DOHH2 (cell line): Measurements from ENCODE around the gene CALB2.
"Not testable (repeated sequence)": the region's sequence is repeated elsewhere in the genome, so short reads cannot be mapped to it uniquely, and the experiment has no call there.

ENCODE experiments used
- H3F3A ChIP-seq: fragments of 200-600 bp; sonication (generic), shearing (Covaris generic); 2 replicates; pipeline ENCODE4 v1.6.0; 2016; ENCODE audit warnings: antibody characterized with exemption, mild to moderate bottlenecking; ENCODE audit not compliant: control insufficient read depth, insufficient read depth
- H3K27ac ChIP-seq: fragments of 200-600 bp; sonication (generic); 2 replicates; pipeline ENCODE4 v1.5.1; 2014; ENCODE audit warnings: low read depth, mild to moderate bottlenecking, low read length, moderate library complexity
- H3K27me3 ChIP-seq: fragments of 200-600 bp; sonication (generic); 2 replicates; pipeline ENCODE4 v1.6.1; 2014; ENCODE audit warnings: mild to moderate bottlenecking, low read length, mixed read lengths; ENCODE audit not compliant: control insufficient read depth
- H3K36me3 ChIP-seq: fragments of 200-600 bp; sonication (generic); 2 replicates; pipeline ENCODE4 v1.6.1; 2014; ENCODE audit warnings: mild to moderate bottlenecking, low read length, moderate library complexity, mixed read lengths; ENCODE audit not compliant: control insufficient read depth
- H3K4me1 ChIP-seq: fragments of 200-600 bp; sonication (generic); 2 replicates; pipeline ENCODE4 v1.6.1; 2014; ENCODE audit warnings: mild to moderate bottlenecking, low read length, mixed read lengths; ENCODE audit not compliant: control insufficient read depth
- H3K4me2 ChIP-seq: fragments of 200-600 bp; sonication (generic); 2 replicates; pipeline ENCODE4 v1.6.0; 2014; ENCODE audit warnings: mild to moderate bottlenecking, low read length, moderate library complexity
- H3K4me3 ChIP-seq: fragments of 200-600 bp; sonication (generic); 2 replicates; pipeline ENCODE4 v1.5.1; 2014; ENCODE audit warnings: mild to moderate bottlenecking, low read length, mixed read lengths
- H3K79me2 ChIP-seq: fragments of 200-600 bp; sonication (generic); 2 replicates; pipeline ENCODE4 v1.6.1; 2014; ENCODE audit warnings: mild to moderate bottlenecking, low read length, mixed read lengths; ENCODE audit not compliant: control insufficient read depth
- H3K9me2 ChIP-seq: fragments of 200-600 bp; sonication (generic); replicated peaks from 2 replicates; pipeline ENCODE4 v1.6.1; 2014; ENCODE audit warnings: mild to moderate bottlenecking, low read length, mixed read lengths; ENCODE audit not compliant: control insufficient read depth
- H3K9me3 ChIP-seq: fragments of 200-600 bp; sonication (generic); 2 replicates; pipeline ENCODE4 v1.6.1; 2014; ENCODE audit warnings: antibody characterized with exemption, low read length, mixed read lengths; ENCODE audit not compliant: control insufficient read depth, insufficient read depth
- H4K20me1 ChIP-seq: fragments of 200-600 bp; sonication (generic); 2 replicates; pipeline ENCODE4 v1.6.0; 2014; ENCODE audit warnings: low read depth, mild to moderate bottlenecking, antibody characterized with exemption, low read length, moderate library complexity; ENCODE audit not compliant: control insufficient read depth, insufficient read depth
- EZH2phosphoT487 ChIP-seq: fragments of 200-600 bp; sonication (generic); IDR thresholded peaks from 2 replicates; pipeline ENCODE4 v1.6.1; 2017; ENCODE audit warnings: borderline replicate concordance, mild to moderate bottlenecking, antibody characterized with exemption, low read length, moderate library complexity, mixed read lengths
- TF ChIP-seq, protein P1 (sequence below): fragments of 200-600 bp; sonication (generic); IDR thresholded peaks from one replicate; pipeline ENCODE4 v1.5.1; 2014; ENCODE audit warnings: antibody characterized with exemption, mild to moderate bottlenecking, low read depth, low read length; ENCODE audit not compliant: poor library complexity, severe bottlenecking

The CALB2 gene

DNA sequence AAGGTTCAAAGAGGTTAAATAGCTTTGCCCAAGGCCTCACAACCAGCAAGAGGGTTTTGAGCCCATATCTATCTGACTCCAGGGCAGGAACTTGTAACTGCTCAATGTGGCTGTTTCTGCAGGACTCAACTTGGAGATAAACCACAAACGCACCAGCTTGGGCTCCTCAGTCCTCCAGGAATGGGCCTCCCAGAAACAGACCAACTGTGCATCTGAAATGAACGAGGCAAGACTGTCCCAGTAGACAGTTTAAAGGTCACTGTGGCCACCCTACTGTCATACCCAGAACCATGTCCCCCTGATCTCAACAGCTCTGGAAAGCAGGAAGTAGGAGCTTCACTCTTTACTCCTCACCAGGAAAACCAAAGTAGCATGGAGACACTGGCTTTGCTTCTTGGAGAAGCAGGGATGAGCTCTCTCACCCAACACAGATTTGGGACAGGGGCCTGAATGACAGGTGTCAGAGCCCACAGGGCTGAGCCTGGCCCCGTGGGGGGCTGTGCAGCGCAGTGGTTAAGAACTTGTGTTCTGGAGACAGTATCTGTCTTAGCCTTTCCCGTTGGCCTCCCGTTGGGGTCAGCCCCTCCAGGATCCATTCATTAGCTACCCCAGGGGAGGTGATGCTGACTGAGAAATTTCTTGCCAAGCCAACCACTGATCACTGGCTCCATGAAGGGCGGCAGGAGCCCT, 2.3 kb upstream of the CALB2 start:
- Histone ChIP-seq H3K36me3 (no peaks in the 10 kb centered on the region), H3F3A (no peaks in the 10 kb centered on the region), H3K4me3 (no peak overlapping the region), H3K27ac (no peak overlapping the region), H3K9me3 (no peaks in the 10 kb centered on the region), H3K27me3 (peaks cover 11% of the 10 kb centered on the region), H4K20me1 (no peaks in the 10 kb centered on the region), H3K4me2 (no peak overlapping the region), H3K9me2 (no peaks in the 10 kb centered on the region), H3K79me2 (no peaks in the 10 kb centered on the region), H3K4me1 (0 out of 2 replicates have a peak, but pooled peaks cover 3% of the 10 kb centered on the region)
- TF ChIP-seq, protein P1, sequence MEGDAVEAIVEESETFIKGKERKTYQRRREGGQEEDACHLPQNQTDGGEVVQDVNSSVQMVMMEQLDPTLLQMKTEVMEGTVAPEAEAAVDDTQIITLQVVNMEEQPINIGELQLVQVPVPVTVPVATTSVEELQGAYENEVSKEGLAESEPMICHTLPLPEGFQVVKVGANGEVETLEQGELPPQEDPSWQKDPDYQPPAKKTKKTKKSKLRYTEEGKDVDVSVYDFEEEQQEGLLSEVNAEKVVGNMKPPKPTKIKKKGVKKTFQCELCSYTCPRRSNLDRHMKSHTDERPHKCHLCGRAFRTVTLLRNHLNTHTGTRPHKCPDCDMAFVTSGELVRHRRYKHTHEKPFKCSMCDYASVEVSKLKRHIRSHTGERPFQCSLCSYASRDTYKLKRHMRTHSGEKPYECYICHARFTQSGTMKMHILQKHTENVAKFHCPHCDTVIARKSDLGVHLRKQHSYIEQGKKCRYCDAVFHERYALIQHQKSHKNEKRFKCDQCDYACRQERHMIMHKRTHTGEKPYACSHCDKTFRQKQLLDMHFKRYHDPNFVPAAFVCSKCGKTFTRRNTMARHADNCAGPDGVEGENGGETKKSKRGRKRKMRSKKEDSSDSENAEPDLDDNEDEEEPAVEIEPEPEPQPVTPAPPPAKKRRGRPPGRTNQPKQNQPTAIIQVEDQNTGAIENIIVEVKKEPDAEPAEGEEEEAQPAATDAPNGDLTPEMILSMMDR = no peak
- no peak for TF ChIP-seq EZH2phosphoT487

DNA sequence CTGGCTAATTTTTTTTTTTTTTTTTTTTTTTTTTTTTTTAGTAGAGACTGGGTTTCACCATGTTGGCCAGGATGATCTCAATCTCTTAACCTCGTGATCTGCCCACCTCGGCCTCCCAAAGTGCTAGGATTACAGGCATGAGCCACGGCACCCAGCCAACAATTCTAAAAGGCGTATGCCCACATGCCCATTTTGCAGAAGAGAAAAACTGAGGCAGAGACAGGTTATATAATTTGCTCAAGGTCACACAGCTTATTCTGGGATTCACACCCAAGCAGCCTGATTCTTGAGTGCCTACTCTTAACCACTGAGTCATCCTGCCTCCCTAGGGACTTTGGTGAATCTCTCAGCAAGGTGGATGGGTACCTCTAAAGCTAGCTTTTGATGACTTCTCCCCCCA, 1.6 kb upstream of the CALB2 start:
- not testable (repeated sequence) for H3K79me2 ChIP-seq, H3K9me3 ChIP-seq, H3K4me2 ChIP-seq, H3F3A ChIP-seq, H3K36me3 ChIP-seq, H3K4me3 ChIP-seq, H3K4me1 ChIP-seq, H3K9me2 ChIP-seq, H4K20me1 ChIP-seq, H3K27ac ChIP-seq
- H3K27me3 ChIP-seq = peaks cover 11% of the 10 kb centered on the region

DNA sequence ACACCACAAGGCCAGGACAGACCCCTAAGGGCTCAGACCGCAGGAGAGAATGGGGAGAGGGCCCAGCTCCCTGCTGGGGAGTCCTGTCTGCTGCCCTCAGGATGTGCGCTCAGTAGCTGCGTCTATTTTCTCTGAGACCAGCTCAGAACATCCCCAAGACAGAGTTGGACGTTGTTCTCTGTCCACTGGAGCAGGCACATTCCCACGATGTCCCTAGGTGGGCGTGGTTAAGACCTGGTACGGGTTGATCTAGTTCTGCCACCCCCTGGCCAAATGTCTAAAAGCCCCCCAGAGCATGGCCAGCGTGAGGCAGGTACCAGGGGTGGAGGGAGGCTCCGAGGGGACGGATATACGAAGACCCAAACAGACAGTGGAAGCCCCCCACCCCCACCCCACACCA, 842 bp upstream of the CALB2 start:
- H3F3A ChIP-seq = no peaks in the 10 kb centered on the region
- no peaks in the 10 kb centered on the region for H4K20me1 ChIP-seq
- no peaks in the 10 kb centered on the region for H3K79me2 ChIP-seq
- no peak overlapping the region for H3K27ac ChIP-seq
- H3K4me3 ChIP-seq = no peak overlapping the region
- no peaks in the 10 kb centered on the region for H3K36me3 ChIP-seq
- TF ChIP-seq, protein P1 = no peak
- no peaks in the 10 kb centered on the region for H3K9me2 ChIP-seq
- H3K9me3 ChIP-seq = no peaks in the 10 kb centered on the region
- no peak overlapping the region for H3K4me2 ChIP-seq
- 0 out of 2 replicates have a peak, but pooled peaks cover 3% of the 10 kb centered on the region for H3K4me1 ChIP-seq
- peaks cover 11% of the 10 kb centered on the region for H3K27me3 ChIP-seq

DNA sequence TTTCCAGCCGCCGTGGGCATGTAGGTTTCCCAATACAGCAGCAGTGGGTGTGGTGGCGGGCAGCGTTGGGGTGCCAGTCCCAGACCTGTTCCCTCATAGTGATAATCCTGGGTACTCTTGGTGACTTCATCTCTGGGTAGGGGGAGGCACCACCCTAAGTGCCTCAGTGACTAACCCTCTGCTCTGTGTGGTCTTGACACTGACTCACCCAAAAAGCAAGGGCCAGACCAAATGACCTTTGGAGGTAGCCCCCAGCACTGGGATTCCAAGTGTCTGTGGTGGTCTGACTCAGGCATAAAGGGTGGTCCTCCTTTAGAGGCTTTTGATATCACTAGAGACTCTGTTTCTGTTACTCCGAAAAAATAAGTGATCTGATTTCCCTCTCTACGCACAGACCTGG, 908 bp downstream of the CALB2 start:
- Histone ChIP-seq H3K9me2 (no peaks in the 10 kb centered on the region), H3K27ac (no peak overlapping the region), H3K36me3 (no peaks in the 10 kb centered on the region), H3K27me3 (peaks cover 11% of the 10 kb centered on the region), H3K79me2 (no peaks in the 10 kb centered on the region), H3F3A (no peaks in the 10 kb centered on the region), H3K4me3 (no peak overlapping the region), H3K4me1 (0 out of 2 replicates have a peak, but pooled peaks cover 3% of the 10 kb centered on the region), H3K9me3 (no peaks in the 10 kb centered on the region), H3K4me2 (no peak overlapping the region), H4K20me1 (no peaks in the 10 kb centered on the region)
- TF ChIP-seq, protein P1 = no peak
- TF ChIP-seq EZH2phosphoT487 = no peak
